Measurements from ENCODE around the gene TCEAL1. TPM values are rescaled to one million over a fixed set of nuclear protein-coding genes. Genes with fewer than 3 reads are reported as not detected.
"Not testable (repeated sequence)": the region's sequence is repeated elsewhere in the genome, so short reads cannot be mapped to it uniquely, and the experiment has no call there.

TCEAL1 gene
- total RNA-seq, 2 donors from 2014 or later, result 4.5 to 4.8 TPM

GRCh38 chrX:103585411-103586313 lies 43.1 kb upstream of the TCEAL1 start, which contains the start of gene TCEAL4:
Gene TCEAL4, plus strand, starts transcription at chrX:103585515. Its CDS starts 1,161 bp downstream, at chrX:103586676.
- 0 to 1% methylated on average over 6 to 51 of the region's 56 CpGs for WGBS, 2 experiments (ENCODE audit: insufficient coverage in 1 of 2, insufficient read length in 1 of 2)
- H3K9me3 Mint-ChIP-seq, result peaks cover 19% of the 10 kb centered on the region

GRCh38 chrX:103586314-103586646 lies 42.5 kb upstream of the TCEAL1 start:
- peak overlapping the region; percentile 30 for H3K9ac ChIP-seq (ENCODE audit: extremely low read depth, low read length, poor library complexity, severe bottlenecking)
- H3K36me3 ChIP-seq (ENCODE audit: control insufficient read depth, insufficient read depth, low read length), result peaks cover 5% of the 10 kb centered on the region
- H3K4me1 ChIP-seq (ENCODE audit: control insufficient read depth, insufficient read depth, low read length), result no peaks in the 10 kb centered on the region
- H3K27ac Mint-ChIP-seq, result peak overlapping the region; percentile 91
- peaks cover 9% of the 10 kb centered on the region for H3K4me1 Mint-ChIP-seq
- 15% methylated on average over 5 of the region's 5 CpGs; no CpG with 5 or more reads in 1 of the 2 experiments for WGBS, 2 experiments (ENCODE audit: insufficient coverage in 1 of 2, insufficient read length in 1 of 2)
- peak; percentile 59 for DNase-seq
- H3K36me3 Mint-ChIP-seq (ENCODE audit: low read depth), result peaks cover 6% of the 10 kb centered on the region
- H3K27me3 Mint-ChIP-seq (ENCODE audit: insufficient read depth), result peaks cover 1% of the 10 kb centered on the region
- TF ChIP-seq CTCF (conservative IDR thresholded peaks at IDR 0.05), result no peak
- no peaks in the 10 kb centered on the region for H3K27me3 ChIP-seq (ENCODE audit: control insufficient read depth, insufficient read depth, low read length, poor library complexity, severe bottlenecking)
- peak overlapping the region; percentile 85 for H3K4me3 ChIP-seq (ENCODE audit: low read length)
- peaks cover 19% of the 10 kb centered on the region for H3K9me3 Mint-ChIP-seq
- H3K27ac ChIP-seq (ENCODE audit: low read depth, low read length), result no peak overlapping the region
- H3K9me3 ChIP-seq (ENCODE audit: control insufficient read depth, low read length), result no peaks in the 10 kb centered on the region
- H3K4me3 Mint-ChIP-seq, result peak overlapping the region; percentile 94

More at GRCh38 chrX:103585411-103586313, 43.1 kb upstream of the TCEAL1 start, which contains the start of gene TCEAL4:
- peak within 1 kb of the TSS; percentile 85 for H3K4me3 ChIP-seq (ENCODE audit: low read length)
- H3K36me3 ChIP-seq (ENCODE audit: control insufficient read depth, insufficient read depth, low read length), result peaks cover 5% of the 10 kb centered on the region
- Mint-ChIP-seq H3K4me3 (peak within 1 kb of the TSS; percentile 94), H3K27me3 (ENCODE audit: insufficient read depth) (peaks cover 7% of the 10 kb centered on the region), H3K27ac (peak within 1 kb of the TSS; percentile 91), H3K36me3 (ENCODE audit: low read depth) (peaks cover 6% of the 10 kb centered on the region), H3K4me1 (peaks cover 11% of the 10 kb centered on the region)
- no peaks in the 10 kb centered on the region for H3K4me1 ChIP-seq (ENCODE audit: control insufficient read depth, insufficient read depth, low read length)
- H3K27ac ChIP-seq (ENCODE audit: low read depth, low read length), result no peak within 1 kb of the TSS
- no peak for TF ChIP-seq CTCF (conservative IDR thresholded peaks at IDR 0.05)
- no peaks in the 10 kb centered on the region for H3K9me3 ChIP-seq (ENCODE audit: control insufficient read depth, low read length)
- peak; percentile 90 for DNase-seq
- H3K9ac ChIP-seq (ENCODE audit: extremely low read depth, low read length, poor library complexity, severe bottlenecking), result peak within 1 kb of the TSS; percentile 30
- no peaks in the 10 kb centered on the region for H3K27me3 ChIP-seq (ENCODE audit: control insufficient read depth, insufficient read depth, low read length, poor library complexity, severe bottlenecking)

DNA sequence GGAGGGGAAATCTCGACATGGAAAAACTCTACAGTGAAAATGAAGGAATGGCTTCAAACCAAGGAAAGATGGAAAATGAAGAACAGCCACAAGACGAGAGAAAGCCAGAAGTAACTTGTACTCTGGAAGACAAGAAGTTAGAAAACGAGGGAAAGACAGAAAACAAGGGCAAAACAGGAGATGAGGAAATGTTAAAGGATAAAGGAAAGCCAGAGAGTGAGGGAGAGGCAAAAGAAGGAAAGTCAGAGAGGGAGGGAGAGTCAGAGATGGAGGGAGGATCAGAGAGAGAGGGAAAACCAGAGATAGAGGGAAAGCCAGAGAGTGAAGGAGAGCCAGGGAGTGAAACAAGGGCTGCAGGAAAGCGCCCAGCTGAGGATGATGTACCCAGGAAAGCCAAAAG lies 42.1 kb upstream of the TCEAL1 start:
- Mint-ChIP-seq H3K27ac (no peak overlapping the region), H3K27me3 (ENCODE audit: insufficient read depth) (no peaks in the 10 kb centered on the region), H3K4me1 (peaks cover 6% of the 10 kb centered on the region), H3K4me3 (peak overlapping the region; percentile 94), H3K9me3 (peaks cover 18% of the 10 kb centered on the region), H3K36me3 (ENCODE audit: low read depth) (peaks cover 8% of the 10 kb centered on the region)
- Histone ChIP-seq H3K36me3 (ENCODE audit: control insufficient read depth, insufficient read depth, low read length) (peaks cover 5% of the 10 kb centered on the region), H3K9ac (ENCODE audit: extremely low read depth, low read length, poor library complexity, severe bottlenecking) (no peak overlapping the region), H3K4me3 (ENCODE audit: low read length) (peak overlapping the region; percentile 85), H3K9me3 (ENCODE audit: control insufficient read depth, low read length) (no peaks in the 10 kb centered on the region), H3K4me1 (ENCODE audit: control insufficient read depth, insufficient read depth, low read length) (no peaks in the 10 kb centered on the region), H3K27ac (ENCODE audit: low read depth, low read length) (no peak overlapping the region), H3K27me3 (ENCODE audit: control insufficient read depth, insufficient read depth, low read length, poor library complexity, severe bottlenecking) (no peaks in the 10 kb centered on the region)
- DNase-seq, result no peak
- WGBS, 2 experiments (ENCODE audit: insufficient coverage in 1 of 2, insufficient read length in 1 of 2), result 82 to 97% methylated on average over 3 to 4 of the region's 4 CpGs
- no peak for TF ChIP-seq CTCF (conservative IDR thresholded peaks at IDR 0.05)

- H3K9me3 ChIP-seq (ENCODE audit: control insufficient read depth, low read length), result peaks cover 17% of the 10 kb centered on the region
- H3K4me1 Mint-ChIP-seq; H3K4me1 ChIP-seq (ENCODE audit: control insufficient read depth, insufficient read depth, low read length); H3K9ac ChIP-seq (ENCODE audit: extremely low read depth, low read length, poor library complexity, severe bottlenecking); H3K27me3 Mint-ChIP-seq (ENCODE audit: insufficient read depth); H3K27ac ChIP-seq (ENCODE audit: low read depth, low read length); H3K27ac Mint-ChIP-seq; H3K27me3 ChIP-seq (ENCODE audit: control insufficient read depth, insufficient read depth, low read length, poor library complexity, severe bottlenecking); DNase-seq; H3K4me3 Mint-ChIP-seq; H3K36me3 ChIP-seq (ENCODE audit: control insufficient read depth, insufficient read depth, low read length); H3K4me3 ChIP-seq (ENCODE audit: low read length): not testable (repeated sequence)
- Mint-ChIP-seq H3K9me3 (peaks cover 40% of the 10 kb centered on the region), H3K36me3 (ENCODE audit: low read depth) (peaks cover 47% of the 10 kb centered on the region)
- no CpG with 5 or more reads among the region's 1 CpG for WGBS, 2 experiments (ENCODE audit: insufficient coverage in 1 of 2, insufficient read length in 1 of 2)
Measured at GRCh38 chrX:103592295-103592694, 36.5 kb upstream of the TCEAL1 start.

- H3K27me3 ChIP-seq (ENCODE audit: control insufficient read depth, insufficient read depth, low read length, poor library complexity, severe bottlenecking); H3K27me3 Mint-ChIP-seq (ENCODE audit: insufficient read depth); H3K27ac Mint-ChIP-seq; H3K4me3 ChIP-seq (ENCODE audit: low read length); H3K4me1 ChIP-seq (ENCODE audit: control insufficient read depth, insufficient read depth, low read length); H3K36me3 ChIP-seq (ENCODE audit: control insufficient read depth, insufficient read depth, low read length); H3K4me3 Mint-ChIP-seq; H3K4me1 Mint-ChIP-seq; DNase-seq; H3K9ac ChIP-seq (ENCODE audit: extremely low read depth, low read length, poor library complexity, severe bottlenecking); H3K27ac ChIP-seq (ENCODE audit: low read depth, low read length): not testable (repeated sequence)
- H3K9me3 Mint-ChIP-seq, result peaks cover 40% of the 10 kb centered on the region
- WGBS, 2 experiments (ENCODE audit: insufficient coverage in 1 of 2, insufficient read length in 1 of 2), result 96% methylated on average over 6 of the region's 6 CpGs; no CpG with 5 or more reads in 1 of the 2 experiments
- H3K36me3 Mint-ChIP-seq (ENCODE audit: low read depth), result peaks cover 48% of the 10 kb centered on the region
- H3K9me3 ChIP-seq (ENCODE audit: control insufficient read depth, low read length), result peaks cover 17% of the 10 kb centered on the region
Measured at GRCh38 chrX:103595202-103595601, 33.6 kb upstream of the TCEAL1 start.
